Measurements from ENCODE around the gene MALRD1. TPM values are rescaled to one million over a fixed set of nuclear protein-coding genes. Genes with fewer than 3 reads are reported as not detected.

MALRD1 gene
- total RNA-seq, 1 donor from 2014 or later, result 0.28 TPM

- Mint-ChIP-seq H3K4me3 (ENCODE audit: unreplicated experiment) (no peak overlapping the region), H3K9me3 (ENCODE audit: unreplicated experiment) (no peaks in the 10 kb centered on the region), H3K27me3 (ENCODE audit: unreplicated experiment) (no peaks in the 10 kb centered on the region), H3K27ac (ENCODE audit: unreplicated experiment) (no peak overlapping the region), H3K4me1 (ENCODE audit: unreplicated experiment) (no peaks in the 10 kb centered on the region), H3K36me3 (ENCODE audit: low read depth, unreplicated experiment) (no peaks in the 10 kb centered on the region)
- no peak for TF ChIP-seq CTCF (IDR thresholded peaks at IDR 0.05; ENCODE audit: unreplicated experiment)
- DNase-seq (ENCODE audit: low spot score), result no peak
Observed at GRCh38 chr10:19367176-19367575, 318.6 kb downstream of the MALRD1 start.

- Mint-ChIP-seq H3K36me3 (ENCODE audit: low read depth, unreplicated experiment) (no peaks in the 10 kb centered on the region), H3K27ac (ENCODE audit: unreplicated experiment) (no peak overlapping the region), H3K4me3 (ENCODE audit: unreplicated experiment) (no peak overlapping the region), H3K27me3 (ENCODE audit: unreplicated experiment) (no peaks in the 10 kb centered on the region), H3K4me1 (ENCODE audit: unreplicated experiment) (no peaks in the 10 kb centered on the region), H3K9me3 (ENCODE audit: unreplicated experiment) (no peaks in the 10 kb centered on the region)
- TF ChIP-seq CTCF (IDR thresholded peaks at IDR 0.05; ENCODE audit: unreplicated experiment), result no peak
- DNase-seq (ENCODE audit: low spot score), result no peak
Observed at GRCh38 chr10:19373988-19374387, 325.4 kb downstream of the MALRD1 start.

- Mint-ChIP-seq H3K27me3 (ENCODE audit: unreplicated experiment) (no peaks in the 10 kb centered on the region), H3K4me3 (ENCODE audit: unreplicated experiment) (no peak overlapping the region), H3K27ac (ENCODE audit: unreplicated experiment) (no peak overlapping the region), H3K9me3 (ENCODE audit: unreplicated experiment) (no peaks in the 10 kb centered on the region), H3K36me3 (ENCODE audit: low read depth, unreplicated experiment) (no peaks in the 10 kb centered on the region), H3K4me1 (ENCODE audit: unreplicated experiment) (no peaks in the 10 kb centered on the region)
- DNase-seq (ENCODE audit: low spot score), result no peak
- no peak for TF ChIP-seq CTCF (IDR thresholded peaks at IDR 0.05; ENCODE audit: unreplicated experiment)
Observed at GRCh38 chr10:19385846-19386450, 337.3 kb downstream of the MALRD1 start.

GRCh38 chr10:19408924-19409323 lies 360.3 kb downstream of the MALRD1 start:
- DNase-seq (ENCODE audit: low spot score), result no peak
- no peaks in the 10 kb centered on the region for H3K9me3 Mint-ChIP-seq (ENCODE audit: unreplicated experiment)

More at GRCh38 chr10:19408924-19409323, 360.3 kb downstream of the MALRD1 start:
- Mint-ChIP-seq H3K4me3 (ENCODE audit: unreplicated experiment) (no peak overlapping the region), H3K27me3 (ENCODE audit: unreplicated experiment) (no peaks in the 10 kb centered on the region), H3K36me3 (ENCODE audit: low read depth, unreplicated experiment) (no peaks in the 10 kb centered on the region), H3K4me1 (ENCODE audit: unreplicated experiment) (no peaks in the 10 kb centered on the region), H3K27ac (ENCODE audit: unreplicated experiment) (no peak overlapping the region)
- no peak for TF ChIP-seq CTCF (IDR thresholded peaks at IDR 0.05; ENCODE audit: unreplicated experiment)
